Islet of Langerhans (tissue), 1 donor: Measurements from ENCODE around the gene ARPC5L.
"Not testable (repeated sequence)": the region's sequence is repeated elsewhere in the genome, so short reads cannot be mapped to it uniquely, and the experiment has no call there.

Experiments used
- FAIRE-seq: peaks from one replicate; lab custom pipeline; 2011; peaks lifted over from hg19 to GRCh38; lab: Jason Lieb, UNC

The ARPC5L gene

GRCh38 chr9:124894035-124894740, 32.3 kb downstream of the ARPC5L start:
- no peak for FAIRE-seq

DNA sequence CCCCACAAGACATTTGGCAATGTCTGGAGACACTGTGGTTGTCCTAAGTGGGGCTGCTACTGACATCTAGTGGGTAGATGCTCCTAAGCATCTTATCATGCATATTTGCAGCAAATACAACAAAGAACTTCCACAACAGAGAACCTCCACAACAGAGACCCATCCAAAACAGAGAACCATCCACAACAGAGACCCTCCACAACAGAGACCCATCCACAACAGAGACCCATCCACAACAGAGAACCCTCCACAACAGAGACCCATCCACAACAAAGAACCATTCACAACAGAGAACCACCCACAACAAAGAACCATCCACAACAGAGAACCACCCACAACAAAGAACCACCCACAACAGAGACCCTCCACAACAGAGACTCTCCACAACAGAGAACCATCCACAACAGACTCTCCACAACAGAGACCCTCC, 32.8 kb downstream of the ARPC5L start:
- no peak for FAIRE-seq

DNA sequence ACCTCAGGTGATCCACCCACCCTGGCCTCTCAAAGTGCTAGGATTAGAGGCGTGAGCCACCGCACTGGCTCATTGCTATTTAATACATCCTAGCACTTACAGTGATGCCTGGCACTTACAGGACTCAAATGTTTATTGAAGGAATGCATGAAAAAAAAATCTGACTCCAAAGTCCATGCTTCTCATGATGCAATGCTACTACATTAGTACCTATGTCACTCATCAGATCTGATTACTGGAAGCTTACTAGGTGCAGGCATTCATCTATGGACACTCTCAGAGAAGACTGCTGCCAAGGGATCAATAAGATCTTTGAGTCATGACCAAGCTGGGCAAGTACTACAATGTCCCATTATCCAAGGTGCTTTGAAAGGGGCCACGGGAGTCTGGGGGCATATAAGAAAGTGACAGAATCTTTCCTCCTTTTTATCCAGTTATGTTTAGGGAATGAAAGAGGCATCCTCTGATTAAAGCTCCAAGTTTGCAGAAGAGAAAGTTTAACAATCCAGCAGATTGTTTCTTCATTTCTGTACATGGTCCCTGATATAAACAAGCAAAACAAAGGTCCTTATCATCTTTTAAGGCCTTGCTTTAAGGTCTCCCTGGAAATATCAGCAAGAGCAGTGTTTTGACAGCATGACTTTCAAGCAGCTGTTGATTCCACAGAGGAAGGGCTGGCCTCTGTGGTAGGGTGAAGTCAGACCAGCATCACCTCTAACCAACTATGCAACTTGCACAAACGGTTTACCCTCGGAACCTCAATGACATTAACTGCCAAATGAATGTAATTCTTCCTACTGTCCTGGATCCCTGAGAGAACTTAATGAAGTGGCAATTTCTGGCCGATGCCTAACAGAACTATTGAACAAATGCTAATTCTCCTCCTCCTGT, 35.9 kb downstream of the ARPC5L start:
- FAIRE-seq = no peak

DNA sequence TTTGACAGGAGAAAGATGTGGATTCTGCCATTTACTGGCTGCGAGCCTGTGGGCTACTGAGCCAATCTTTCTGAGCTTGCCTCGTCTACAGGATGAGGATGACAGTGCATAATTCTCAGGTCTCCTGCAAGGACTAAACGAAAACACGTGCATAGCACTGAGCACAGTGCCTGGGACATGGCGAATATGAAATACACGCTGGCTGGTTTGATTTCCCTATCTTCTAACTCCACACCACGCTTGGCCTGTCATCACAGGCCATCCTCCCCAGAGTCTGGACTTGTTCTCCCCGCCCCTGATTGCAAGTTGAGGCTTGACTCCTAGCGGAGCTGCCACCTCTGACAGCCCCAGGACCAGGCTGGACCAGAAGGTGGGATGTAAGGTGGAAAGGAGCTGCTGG, 37.9 kb downstream of the ARPC5L start:
- no peak for FAIRE-seq

- FAIRE-seq = no peak
Measured at GRCh38 chr9:124906966-124907365, 45.0 kb downstream of the ARPC5L start.

- no peak for FAIRE-seq
Measured at GRCh38 chr9:124908098-124908497, 46.2 kb downstream of the ARPC5L start.

GRCh38 chr9:124911766-124912165, 49.8 kb downstream of the ARPC5L start:
- FAIRE-seq = no peak

GRCh38 chr9:124913378-124913777, 51.4 kb downstream of the ARPC5L start:
- FAIRE-seq = no peak

GRCh38 chr9:124914753-124915405, 52.9 kb downstream of the ARPC5L start:
- FAIRE-seq = no peak

- FAIRE-seq = not testable (repeated sequence)
Measured at GRCh38 chr9:124920394-124920793, 58.5 kb downstream of the ARPC5L start.
